GM23338 (cell line): ENCODE measurements around the gene NUDC.

Experiments
- ZNF114 ChIP-seq: fragments of 250-450 bp; sonication (Bioruptor Pico); IDR thresholded peaks from 2 replicates; pipeline ENCODE4 v1.5.0; 2020; ENCODE audit warnings: mild to moderate bottlenecking, moderate library complexity
- TF ChIP-seq, protein P1 (sequence below), 2 experiments: fragments of 200-600 bp in 1 of 2; sonication (generic) in 1 of 2; conservative IDR thresholded peaks; 2 replicates each; pipeline versions ENCODE4 v1.5.1 to v1.6.1; 2016 to 2017; ENCODE audit warnings: antibody characterized with exemption in 2 of 2, low read depth in 2 of 2, mild to moderate bottlenecking in 2 of 2, moderate library complexity in 1 of 2

- TF ChIP-seq, protein P1, sequence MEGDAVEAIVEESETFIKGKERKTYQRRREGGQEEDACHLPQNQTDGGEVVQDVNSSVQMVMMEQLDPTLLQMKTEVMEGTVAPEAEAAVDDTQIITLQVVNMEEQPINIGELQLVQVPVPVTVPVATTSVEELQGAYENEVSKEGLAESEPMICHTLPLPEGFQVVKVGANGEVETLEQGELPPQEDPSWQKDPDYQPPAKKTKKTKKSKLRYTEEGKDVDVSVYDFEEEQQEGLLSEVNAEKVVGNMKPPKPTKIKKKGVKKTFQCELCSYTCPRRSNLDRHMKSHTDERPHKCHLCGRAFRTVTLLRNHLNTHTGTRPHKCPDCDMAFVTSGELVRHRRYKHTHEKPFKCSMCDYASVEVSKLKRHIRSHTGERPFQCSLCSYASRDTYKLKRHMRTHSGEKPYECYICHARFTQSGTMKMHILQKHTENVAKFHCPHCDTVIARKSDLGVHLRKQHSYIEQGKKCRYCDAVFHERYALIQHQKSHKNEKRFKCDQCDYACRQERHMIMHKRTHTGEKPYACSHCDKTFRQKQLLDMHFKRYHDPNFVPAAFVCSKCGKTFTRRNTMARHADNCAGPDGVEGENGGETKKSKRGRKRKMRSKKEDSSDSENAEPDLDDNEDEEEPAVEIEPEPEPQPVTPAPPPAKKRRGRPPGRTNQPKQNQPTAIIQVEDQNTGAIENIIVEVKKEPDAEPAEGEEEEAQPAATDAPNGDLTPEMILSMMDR (conservative IDR thresholded peaks at IDR 0.05; ENCODE audit: low read depth in 2 of 2), result no peak
- no peak for TF ChIP-seq ZNF114 (CRISPR knock-in tag)
Observed at GRCh38 chr1:26970810-26971209, 49.3 kb downstream of the NUDC start.
